HG03460 (cell line): ENCODE results near the gene PSEN2.
"Not testable (repeated sequence)": the region's sequence is repeated elsewhere in the genome, so short reads cannot be mapped to it uniquely, and the experiment has no call there.

Experiments used
- ATAC-seq: cut with Tn5 transposase; IDR thresholded peaks from one replicate; pipeline ENCODE4 v1.9.1; 2021; ENCODE audit not compliant: unreplicated experiment

Gene PSEN2

GRCh38 chr1:226912587-226913176 is 42.3 kb downstream of the PSEN2 start:
- peak; percentile 78 for ATAC-seq

GRCh38 chr1:226915672-226915995 is 45.2 kb downstream of the PSEN2 start:
- no peak for ATAC-seq

GRCh38 chr1:226916497-226916896 is 46.1 kb downstream of the PSEN2 start:
- ATAC-seq = no peak

- no peak for ATAC-seq
Observed at GRCh38 chr1:226919587-226919986, 49.2 kb downstream of the PSEN2 start.

GRCh38 chr1:226919995-226920394 is 49.6 kb downstream of the PSEN2 start:
- ATAC-seq = no peak

- ATAC-seq = no peak
Observed at GRCh38 chr1:226920446-226920894, 50.1 kb downstream of the PSEN2 start.

GRCh38 chr1:226921504-226921903 is 51.1 kb downstream of the PSEN2 start:
- ATAC-seq = no peak

- not testable (repeated sequence) for ATAC-seq
Observed at GRCh38 chr1:226929260-226930111, 59.1 kb downstream of the PSEN2 start.

GRCh38 chr1:226934483-226935237 is 64.2 kb downstream of the PSEN2 start:
- ATAC-seq = no peak

- no peak for ATAC-seq
Observed at GRCh38 chr1:226937940-226938725, 67.7 kb downstream of the PSEN2 start.

GRCh38 chr1:226938903-226939437 is 68.6 kb downstream of the PSEN2 start:
- no peak for ATAC-seq

- peak; percentile 34 for ATAC-seq
Observed at GRCh38 chr1:226939438-226940028, 69.1 kb downstream of the PSEN2 start.

GRCh38 chr1:226940029-226940805 is 69.8 kb downstream of the PSEN2 start, which contains the start of gene COQ8A:
Gene COQ8A, plus strand, starts transcription at chr1:226940294. Its CDS starts 21,092 bp downstream, at chr1:226961386.
- ATAC-seq = peak; percentile 97

- ATAC-seq = no peak
Observed at GRCh38 chr1:226940806-226941067, 70.3 kb downstream of the PSEN2 start.

- no peak for ATAC-seq
Observed at GRCh38 chr1:226942392-226942791, 72.0 kb downstream of the PSEN2 start.

- no peak for ATAC-seq
Observed at GRCh38 chr1:226943156-226943555, 72.7 kb downstream of the PSEN2 start.

- ATAC-seq = no peak
Observed at GRCh38 chr1:226943927-226944326, 73.5 kb downstream of the PSEN2 start.

GRCh38 chr1:226945106-226945857 is 74.9 kb downstream of the PSEN2 start:
- ATAC-seq = no peak
